ENCODE results near the gene MYT1.

Gene MYT1

GRCh38 chr20:64201653-64202052 is 37.4 kb downstream of the MYT1 start:
- no peak for TF ChIP-seq YY1 (IDR thresholded peaks at IDR 0.05; ENCODE audit: low read depth)
- no peak for TF ChIP-seq CREB1 (IDR thresholded peaks at IDR 0.05; ENCODE audit: low read depth)
- TF ChIP-seq TCF12 (IDR thresholded peaks at IDR 0.05; ENCODE audit: low read depth): no peak
- no peak for TF ChIP-seq EGR1 (IDR thresholded peaks at IDR 0.05)
- no peak for TF ChIP-seq CEBPB (IDR thresholded peaks at IDR 0.05)
- TF ChIP-seq, protein P1, sequence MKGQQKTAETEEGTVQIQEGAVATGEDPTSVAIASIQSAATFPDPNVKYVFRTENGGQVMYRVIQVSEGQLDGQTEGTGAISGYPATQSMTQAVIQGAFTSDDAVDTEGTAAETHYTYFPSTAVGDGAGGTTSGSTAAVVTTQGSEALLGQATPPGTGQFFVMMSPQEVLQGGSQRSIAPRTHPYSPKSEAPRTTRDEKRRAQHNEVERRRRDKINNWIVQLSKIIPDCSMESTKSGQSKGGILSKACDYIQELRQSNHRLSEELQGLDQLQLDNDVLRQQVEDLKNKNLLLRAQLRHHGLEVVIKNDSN (IDR thresholded peaks at IDR 0.05): no peak
- no peak for TF ChIP-seq EP300 (IDR thresholded peaks at IDR 0.05; ENCODE audit: borderline replicate concordance)
- no peak for TF ChIP-seq NFIC (IDR thresholded peaks at IDR 0.05)
- TF ChIP-seq MAX (IDR thresholded peaks at IDR 0.05): no peak
- TF ChIP-seq TEAD4 (IDR thresholded peaks at IDR 0.05): no peak
- TF ChIP-seq REST (IDR thresholded peaks at IDR 0.05; ENCODE audit: low read depth): no peak
- no peak for TF ChIP-seq RAD21 (IDR thresholded peaks at IDR 0.05; ENCODE audit: low read depth)
- TF ChIP-seq FOXM1 (IDR thresholded peaks at IDR 0.05; ENCODE audit: borderline replicate concordance, low read depth): no peak
- TF ChIP-seq ZBTB7A (IDR thresholded peaks at IDR 0.05; ENCODE audit: low read depth): no peak
- no peak for TF ChIP-seq TAF1 (IDR thresholded peaks at IDR 0.05; ENCODE audit: low read depth)

GRCh38 chr20:64203037-64203777 is 39.0 kb downstream of the MYT1 start:
- TF ChIP-seq, protein P1 (IDR thresholded peaks at IDR 0.05): no peak
- TF ChIP-seq REST (IDR thresholded peaks at IDR 0.05; ENCODE audit: low read depth) (no peak), ZBTB7A (IDR thresholded peaks at IDR 0.05; ENCODE audit: low read depth) (no peak)

GRCh38 chr20:64205611-64206026 is 41.4 kb downstream of the MYT1 start:
- no peak for TF ChIP-seq TCF12 (IDR thresholded peaks at IDR 0.05; ENCODE audit: low read depth)

DNA sequence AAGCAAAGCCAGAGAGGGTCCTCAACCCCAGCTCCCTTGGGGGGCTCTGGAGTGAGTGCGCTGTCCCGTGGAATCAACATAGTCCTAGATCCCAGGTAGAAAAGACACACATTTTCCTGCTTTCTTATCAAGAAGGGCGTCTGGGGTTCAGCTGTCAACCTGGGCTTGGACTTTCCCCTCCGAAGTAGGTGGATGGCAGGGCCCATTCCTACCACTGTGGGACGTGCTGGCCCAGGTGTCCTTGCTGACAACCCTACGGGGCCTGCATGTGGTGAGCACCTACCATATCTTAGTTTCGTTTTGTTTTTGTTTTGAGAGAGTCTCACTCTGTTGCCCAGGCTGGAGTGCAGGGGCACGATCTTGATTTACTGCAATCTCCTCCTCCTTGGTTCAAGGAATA is 42.4 kb downstream of the MYT1 start:
- no peak for TF ChIP-seq ZBTB7A (IDR thresholded peaks at IDR 0.05; ENCODE audit: low read depth)
- TF ChIP-seq FOXM1 (IDR thresholded peaks at IDR 0.05; ENCODE audit: borderline replicate concordance, low read depth): no peak
- TF ChIP-seq NFIC (IDR thresholded peaks at IDR 0.05): no peak
- TF ChIP-seq TAF1 (IDR thresholded peaks at IDR 0.05; ENCODE audit: low read depth): no peak
- TF ChIP-seq CEBPB (IDR thresholded peaks at IDR 0.05): no peak
- TF ChIP-seq MAX (IDR thresholded peaks at IDR 0.05): no peak
- no peak for TF ChIP-seq REST (IDR thresholded peaks at IDR 0.05; ENCODE audit: low read depth)
- TF ChIP-seq TCF12 (IDR thresholded peaks at IDR 0.05; ENCODE audit: low read depth): no peak

Data from Ishikawa (cell line).